Transverse colon (tissue), 4 donors: ENCODE results near the gene CGB5. TPM values are rescaled to one million over a fixed set of nuclear protein-coding genes. Genes with fewer than 3 reads are reported as not detected.
A peak's percentile ranks its signal among the peaks of the same experiment; 100 is the strongest.
"Not testable (repeated sequence)": the region's sequence is repeated elsewhere in the genome, so short reads cannot be mapped to it uniquely, and the experiment has no call there.

ENCODE experiments used
- DNase-seq: peaks from one replicate; pipeline ENCODE4 v3.0.0-alpha.2; 2019
- H3K27ac ChIP-seq, 4 donors: fragments of 200-600 bp; sonication (generic); 2 replicates each; pipeline ENCODE4 v1.5.1; 2016 to 2018; ENCODE audit warnings: inconsistent platforms in 4 of 4
- H3K27me3 ChIP-seq: fragments of 200-600 bp; sonication (generic); 2 replicates; pipeline ENCODE4 v1.5.1; 2017; ENCODE audit warnings: inconsistent platforms
- H3K36me3 ChIP-seq, 4 donors: fragments of 200-600 bp; sonication (generic); 2 replicates each; pipeline ENCODE4 v1.5.1; 2017 to 2019; ENCODE audit warnings: inconsistent platforms in 4 of 4
- H3K4me1 ChIP-seq, 4 donors: fragments of 200-600 bp; sonication (generic); 2 replicates each; pipeline ENCODE4 v1.5.1; 2017 to 2020; ENCODE audit warnings: inconsistent platforms in 4 of 4
- H3K4me3 ChIP-seq, 4 donors: fragments of 200-600 bp; sonication (generic); 1 replicate in 1 of 4; 2 replicates in 3 of 4; pipeline versions ENCODE4 v1.5.1 to v1.6.1; 2017 to 2019; ENCODE audit warnings: inconsistent platforms in 4 of 4
- H3K9me3 ChIP-seq, 2 donors: fragments of 200-600 bp; sonication (generic); 2 replicates each; pipeline ENCODE4 v1.5.1; 2017 to 2019; ENCODE audit warnings: inconsistent platforms in 2 of 2
- EP300 ChIP-seq: sonication (generic); formaldehyde crosslinking; IDR thresholded peaks from one replicate; pipeline ENCODE4 v1.6.1; 2017; ENCODE audit warnings: antibody characterized with exemption, low read depth
- POLR2A ChIP-seq: fragments of 450-650 bp; IDR thresholded peaks from one replicate; pipeline ENCODE4 v1.6.1; 2016; ENCODE audit warnings: antibody characterized with exemption, mild to moderate bottlenecking, moderate library complexity
- POLR2AphosphoS5 ChIP-seq, 3 donors: sonication (generic); formaldehyde crosslinking; IDR thresholded peaks; one replicate each; pipeline ENCODE4 v1.6.1; 2016; ENCODE audit warnings: antibody characterized with exemption in 3 of 3
- WGBS, 2 donors: methylation state at CpG; one replicate each; pipeline ENCODE4 v1.1.5; 2018; ENCODE audit warnings: low coverage in 1 of 2; 5-methylcytosine and 5-hydroxymethylcytosine counted together
- in situ Hi-C, 4 donors: fragments of 200-750 bp; cut with MboI; loops; one replicate each; pipeline versions ENCODE4 v1.15.0 to v1.15.1; 2017; ENCODE audit warnings: low sequenced_read_pairs in 3 of 4, low pct_ligation_motif_present in 1 of 4, low pct_unique_long_range_greater_than_20kb in 1 of 4
- intact Hi-C: fragments of 100-400 bp; cut with DNase I; formaldehyde crosslinking; loops from one replicate; pipeline ENCODE4 v1.15.1; 2023; ENCODE audit warnings: low total_unique reads
- total RNA-seq, 4 donors: library from RNA; depleted of rRNA; stranded (reverse); fragments of >200 nt; gene quantifications; one replicate each; pipeline ENCODE4 v1.1.0, GENCODE V29; 2016
- TF ChIP-seq, protein P1 (sequence below), 5 experiments: fragments of 200-600 bp in 3 of 5; fragments of 450-650 bp in 2 of 5; sonication (generic) in 3 of 5; IDR thresholded peaks; 1 replicate in 2 of 5; 2 replicates in 3 of 5; pipeline ENCODE4 v1.5.1; 2016 to 2017; ENCODE audit warnings: antibody characterized with exemption in 5 of 5, inconsistent platforms in 3 of 5, mild to moderate bottlenecking in 2 of 5, moderate library complexity in 1 of 5

CGB5 gene
- total RNA-seq, 4 donors from 2014 or later = not detected

DNA sequence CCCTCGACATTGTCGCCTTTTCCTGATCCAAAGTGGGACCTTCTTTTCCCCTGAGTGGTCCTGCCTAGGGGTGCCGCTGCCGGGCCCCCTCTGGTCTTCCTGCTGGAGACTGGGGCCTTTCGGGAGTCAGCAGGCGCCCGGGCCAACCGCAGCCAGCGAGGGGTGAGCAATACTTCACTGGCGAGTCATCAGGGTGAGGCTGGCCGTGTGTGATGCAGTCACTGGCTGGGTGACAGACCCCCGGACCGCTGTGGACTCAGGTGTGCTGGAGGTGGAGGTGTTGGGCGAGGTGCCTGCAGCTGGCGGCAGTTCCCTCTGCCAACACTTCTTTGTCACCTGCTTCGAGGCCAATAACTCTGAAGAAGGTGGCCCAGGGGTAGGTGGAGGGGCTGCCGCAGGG is 1.5 kb upstream of the CGB5 start:
- Histone ChIP-seq H3K9me3 (no peaks in the 10 kb centered on the region), H3K4me3 (no peak overlapping the region), H3K4me1 (no peaks in the 10 kb centered on the region), H3K36me3 (no peaks in the 10 kb centered on the region), H3K27ac (no peak overlapping the region), H3K27me3 (no peaks in the 10 kb centered on the region)
- intact Hi-C loops (no loop called here), in situ Hi-C loops (no loop called here)
- no peak for DNase-seq
- WGBS, 2 donors = 70% methylated on average over 17 of the region's 17 CpGs; no CpG with 5 or more reads in 1 of the 2 donors
- TF ChIP-seq, protein P1, sequence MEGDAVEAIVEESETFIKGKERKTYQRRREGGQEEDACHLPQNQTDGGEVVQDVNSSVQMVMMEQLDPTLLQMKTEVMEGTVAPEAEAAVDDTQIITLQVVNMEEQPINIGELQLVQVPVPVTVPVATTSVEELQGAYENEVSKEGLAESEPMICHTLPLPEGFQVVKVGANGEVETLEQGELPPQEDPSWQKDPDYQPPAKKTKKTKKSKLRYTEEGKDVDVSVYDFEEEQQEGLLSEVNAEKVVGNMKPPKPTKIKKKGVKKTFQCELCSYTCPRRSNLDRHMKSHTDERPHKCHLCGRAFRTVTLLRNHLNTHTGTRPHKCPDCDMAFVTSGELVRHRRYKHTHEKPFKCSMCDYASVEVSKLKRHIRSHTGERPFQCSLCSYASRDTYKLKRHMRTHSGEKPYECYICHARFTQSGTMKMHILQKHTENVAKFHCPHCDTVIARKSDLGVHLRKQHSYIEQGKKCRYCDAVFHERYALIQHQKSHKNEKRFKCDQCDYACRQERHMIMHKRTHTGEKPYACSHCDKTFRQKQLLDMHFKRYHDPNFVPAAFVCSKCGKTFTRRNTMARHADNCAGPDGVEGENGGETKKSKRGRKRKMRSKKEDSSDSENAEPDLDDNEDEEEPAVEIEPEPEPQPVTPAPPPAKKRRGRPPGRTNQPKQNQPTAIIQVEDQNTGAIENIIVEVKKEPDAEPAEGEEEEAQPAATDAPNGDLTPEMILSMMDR (IDR thresholded peaks at IDR 0.05) = no peak
- TF ChIP-seq POLR2AphosphoS5 (IDR thresholded peaks at IDR 0.05) = no peak
- TF ChIP-seq EP300 = no peak
- no peak for TF ChIP-seq POLR2A

DNA sequence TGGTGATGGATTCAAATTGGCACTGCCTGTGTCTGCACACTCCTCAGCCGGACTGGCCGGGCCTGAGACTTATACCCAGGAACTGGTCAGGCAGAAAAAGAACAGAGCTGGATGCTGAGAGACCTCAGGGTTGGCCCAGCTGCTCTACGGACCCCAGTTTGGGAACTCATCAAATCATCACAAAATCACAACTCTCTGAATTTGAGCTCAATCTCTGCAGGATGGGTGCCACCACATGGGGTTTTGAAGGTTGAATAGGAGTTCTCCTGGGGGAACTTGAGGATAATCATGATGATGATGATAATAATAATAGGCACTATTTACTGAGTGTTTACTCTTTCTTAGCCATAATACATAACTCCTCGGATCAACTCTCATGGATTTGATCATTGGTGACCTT is 982 bp upstream of the CGB5 start:
- DNase-seq, H3K4me1 ChIP-seq, H3K27me3 ChIP-seq, H3K4me3 ChIP-seq, in situ Hi-C loops, H3K9me3 ChIP-seq, H3K27ac ChIP-seq, H3K36me3 ChIP-seq, intact Hi-C loops: not testable (repeated sequence)
- 60 to 86% methylated on average over 1 to 4 of the region's 4 CpGs for WGBS, 2 donors

- H3K27ac ChIP-seq, H3K4me3 ChIP-seq, H3K27me3 ChIP-seq, H3K9me3 ChIP-seq, intact Hi-C loops, DNase-seq, in situ Hi-C loops, H3K36me3 ChIP-seq, H3K4me1 ChIP-seq: not testable (repeated sequence)
- 80% methylated on average over 4 of the region's 12 CpGs; no CpG with 5 or more reads in 1 of the 2 donors for WGBS, 2 donors
Observed at GRCh38 chr19:49049011-49049410, 5.4 kb downstream of the CGB5 start, which contains the start of gene CGB8. Gene CGB8 (minus strand): TSS chr19:49049111. CDS start chr19:49048739, 372 bp downstream.

- H3K4me1 ChIP-seq, H3K27ac ChIP-seq, H3K4me3 ChIP-seq, H3K27me3 ChIP-seq, intact Hi-C loops, H3K9me3 ChIP-seq, H3K36me3 ChIP-seq, in situ Hi-C loops, DNase-seq: not testable (repeated sequence)
- WGBS, 2 donors = 78% methylated on average over 3 of the region's 4 CpGs; no CpG with 5 or more reads in 1 of the 2 donors
Observed at GRCh38 chr19:49049834-49050233, 6.2 kb downstream of the CGB5 start.

- WGBS, 2 donors = 61 to 71% methylated on average over 3 to 20 of the region's 24 CpGs
- intact Hi-C loops = not testable (repeated sequence)
Observed at GRCh38 chr19:49050376-49051033, 6.9 kb downstream of the CGB5 start.

DNA sequence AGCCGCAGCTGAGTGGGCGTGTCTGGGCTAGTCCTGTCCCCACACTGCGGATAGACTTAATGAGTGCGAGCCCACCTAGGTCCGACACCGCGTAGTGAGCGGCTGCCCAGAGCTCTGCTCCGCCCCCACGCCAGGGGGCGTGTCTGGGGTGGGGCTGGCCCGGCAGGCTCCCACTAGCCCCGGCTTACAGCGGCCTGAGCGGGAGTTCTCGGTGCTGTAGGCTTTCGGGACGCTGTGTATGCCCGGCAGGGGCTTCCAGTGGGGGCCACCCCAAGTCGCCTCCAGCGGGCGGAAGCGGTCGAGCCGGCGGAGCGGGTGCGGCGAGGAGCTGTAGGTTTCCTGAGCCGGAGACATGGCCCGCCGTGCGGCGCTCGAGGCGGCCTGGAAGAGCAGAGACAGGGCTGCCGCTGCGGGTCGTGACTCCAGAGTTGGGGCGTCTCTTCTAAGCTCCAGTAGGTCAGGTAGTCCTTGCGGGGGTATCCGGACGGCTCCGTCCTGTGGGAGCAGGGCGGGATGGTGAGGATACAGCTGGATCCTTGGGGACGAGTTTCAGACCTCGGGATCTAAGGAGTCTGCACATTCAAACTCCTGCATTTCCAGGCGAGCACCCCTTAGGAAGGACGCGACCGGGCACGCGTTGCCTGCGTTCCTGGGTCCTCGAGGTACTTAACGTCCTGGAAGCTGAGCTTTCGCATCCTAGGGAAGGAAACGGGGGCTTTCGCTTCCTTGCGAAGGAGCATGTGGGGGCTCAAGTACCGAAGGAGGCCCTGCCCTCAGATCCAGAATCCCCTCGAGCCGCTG is 12.7 kb downstream of the CGB5 start:
- intact Hi-C loops = no loop called here
- no peaks in the 10 kb centered on the region for H3K36me3 ChIP-seq
- H3K9me3 ChIP-seq = no peaks in the 10 kb centered on the region
- in situ Hi-C loops = no loop called here
- H3K4me3 ChIP-seq = peak overlapping the region; percentile 13 to 52 (median 38)
- H3K4me1 ChIP-seq = peaks cover 9 to 25% (median 18%) of the 10 kb centered on the region in 4 donors
- peak; percentile 65 for DNase-seq
- H3K27ac ChIP-seq = no peak overlapping the region
- H3K27me3 ChIP-seq = peaks cover 50% of the 10 kb centered on the region
- WGBS, 2 donors = 1% methylated on average over 55 of the region's 63 CpGs; no CpG with 5 or more reads in 1 of the 2 donors
- TF ChIP-seq POLR2AphosphoS5 (IDR thresholded peaks at IDR 0.05) = no peak
- TF ChIP-seq, protein P1 (IDR thresholded peaks at IDR 0.05) = peak in 4 of 5 experiments; percentile 14 to 40 (median 24)

More at GRCh38 chr19:49050376-49051033, 6.9 kb downstream of the CGB5 start:
- in situ Hi-C loops, H3K4me3 ChIP-seq, H3K4me1 ChIP-seq, H3K9me3 ChIP-seq, H3K27me3 ChIP-seq, DNase-seq, H3K36me3 ChIP-seq, H3K27ac ChIP-seq: not testable (repeated sequence)

GRCh38 chr19:49056902-49057596 is 13.4 kb downstream of the CGB5 start:
- DNase-seq, intact Hi-C loops, H3K27ac ChIP-seq, H3K9me3 ChIP-seq, in situ Hi-C loops, H3K36me3 ChIP-seq: not testable (repeated sequence)
- WGBS, 2 donors = 4% methylated on average over 25 of the region's 34 CpGs; no CpG with 5 or more reads in 1 of the 2 donors
- H3K4me1 ChIP-seq = peaks cover 9 to 25% (median 18%) of the 10 kb centered on the region in 4 donors
- H3K27me3 ChIP-seq = peaks cover 58% of the 10 kb centered on the region
- H3K4me3 ChIP-seq = peak overlapping the region; percentile 9 to 52 (median 38)
